Testis (tissue), 3 donors: ENCODE data around the gene BCL2L1. TPM values are rescaled to one million over a fixed set of nuclear protein-coding genes. Genes with fewer than 3 reads are reported as not detected.

Source experiments
- DNase-seq: peaks from one replicate; pipeline ENCODE4 v3.0.0-alpha.2; 2019
- H3K27ac ChIP-seq, 2 donors: fragments of 200-600 bp; sonication (generic); one replicate each; pipeline ENCODE4 v1.5.1; 2019
- H3K27me3 ChIP-seq: fragments of 200-600 bp; sonication (generic); one replicate; pipeline ENCODE4 v1.5.1; 2019
- H3K36me3 ChIP-seq: fragments of 200-600 bp; sonication (generic); one replicate; pipeline ENCODE4 v1.5.1; 2017; ENCODE audit warnings: low read depth; ENCODE audit errors: missing control alignments
- H3K4me1 ChIP-seq: fragments of 200-600 bp; sonication (generic); one replicate; pipeline ENCODE4 v1.5.1; 2019
- H3K4me3 ChIP-seq, 2 donors: fragments of 200-600 bp; sonication (generic); one replicate each; pipeline ENCODE4 v1.5.1; 2017 to 2019
- H3K9me3 ChIP-seq: fragments of 200-600 bp; sonication (generic); one replicate; pipeline ENCODE4 v1.5.1; 2017
- CTCF ChIP-seq, 3 experiments: fragments of 450-650 bp in 2 of 3; fragments of 200-600 bp in 1 of 3; sonication (generic) in 1 of 3; IDR thresholded peaks; one replicate each; pipeline ENCODE4 v1.5.1; 2016 to 2019; ENCODE audit warnings: antibody characterized with exemption in 3 of 3, mild to moderate bottlenecking in 2 of 3, moderate library complexity in 1 of 3
- POLR2A ChIP-seq: fragments of 450-650 bp; IDR thresholded peaks from one replicate; pipeline ENCODE4 v1.6.1; 2017; ENCODE audit warnings: antibody characterized with exemption, mild to moderate bottlenecking, moderate library complexity
- WGBS, 2 donors: methylation state at CpG; one replicate each; pipeline ENCODE4 v1.1.5; 2018; 5-methylcytosine and 5-hydroxymethylcytosine counted together
- intact Hi-C: fragments of 100-400 bp; cut with DNase I; formaldehyde crosslinking; loops from one replicate; pipeline ENCODE4 v1.15.1; 2023; ENCODE audit warnings: low total_unique reads
- polyA plus RNA-seq: library from polyadenylated mRNA; stranded (reverse); fragments of 350-450 nt; fragmentation: Illumina TruSeq; extraction: RNeasy Lipid Tissue Mini Kit (QIAGEN cat#74804); gene quantifications from one replicate; pipeline ENCODE4 v1.2.3, GENCODE V29; 2014; ENCODE audit warnings: low read depth, low replicate concordance; ENCODE audit not compliant: insufficient read depth
- total RNA-seq, 2 donors: library from RNA; depleted of rRNA; stranded (reverse); fragments of >200 nt; gene quantifications; one replicate each; pipeline ENCODE4 v1.2.3, GENCODE V29; 2016

The BCL2L1 gene
- total and polyA plus RNA-seq, 3 donors from 2014 or later: 83.0 to 122 (median 84.7) TPM

GRCh38 chr20:31681769-31682168, 40.9 kb downstream of the BCL2L1 start:
- WGBS, 2 donors: 82 to 85% methylated on average over 3 of the region's 3 CpGs
- Histone ChIP-seq H3K27ac (peak overlapping the region in 1 of 2 donors; percentile 87), H3K36me3 (no peaks in the 10 kb centered on the region), H3K9me3 (no peaks in the 10 kb centered on the region), H3K27me3 (no peaks in the 10 kb centered on the region), H3K4me1 (peaks cover 70% of the 10 kb centered on the region), H3K4me3 (no peak overlapping the region)
- no peak for TF ChIP-seq POLR2A
- TF ChIP-seq CTCF (IDR thresholded peaks at IDR 0.05): no peak
- DNase-seq: no peak
- intact Hi-C loops: no loop called here

DNA sequence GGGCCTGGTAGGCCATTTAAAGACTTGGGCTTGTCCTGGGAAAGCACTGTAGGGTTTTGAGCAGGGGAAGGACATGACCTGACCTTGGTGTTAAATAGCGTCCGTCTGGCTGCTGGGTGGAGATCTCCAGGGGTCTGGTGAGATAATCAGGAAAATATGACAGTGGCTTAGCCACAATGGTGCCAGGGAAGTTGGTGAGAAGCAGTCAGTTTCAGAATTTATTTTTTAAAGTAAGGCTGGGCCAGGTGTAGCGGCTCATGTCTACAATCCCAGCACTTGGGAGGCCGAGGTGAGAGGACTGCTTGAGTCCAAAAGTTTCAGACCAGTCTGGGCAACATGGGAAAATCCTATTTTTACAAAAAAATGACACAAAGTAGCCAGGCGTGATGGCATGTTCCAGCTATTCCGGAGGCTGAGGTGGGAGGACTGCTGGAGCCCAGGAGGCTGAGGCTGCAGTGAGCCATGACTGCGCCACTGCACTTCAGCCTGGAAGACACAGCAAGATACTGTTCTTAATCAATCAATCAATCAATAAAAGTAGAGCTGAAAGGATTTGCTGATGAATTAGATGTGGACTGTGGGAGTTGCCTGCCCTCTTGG, 41.4 kb downstream of the BCL2L1 start:
- TF ChIP-seq CTCF (IDR thresholded peaks at IDR 0.05) (no peak), POLR2A (no peak)
- H3K4me1 ChIP-seq: peaks cover 75% of the 10 kb centered on the region
- peak overlapping the region; percentile 21 to 87 for H3K27ac ChIP-seq
- H3K9me3 ChIP-seq: no peaks in the 10 kb centered on the region
- WGBS, 2 donors: 58 to 64% methylated on average over 7 of the region's 7 CpGs
- H3K27me3 ChIP-seq: no peaks in the 10 kb centered on the region
- DNase-seq: no peak
- intact Hi-C loops: no loop called here
- no peaks in the 10 kb centered on the region for H3K36me3 ChIP-seq
- no peak overlapping the region for H3K4me3 ChIP-seq

- 79 to 83% methylated on average over 7 of the region's 7 CpGs for WGBS, 2 donors
- Histone ChIP-seq H3K9me3 (no peaks in the 10 kb centered on the region), H3K4me3 (no peak overlapping the region), H3K27me3 (no peaks in the 10 kb centered on the region), H3K4me1 (peaks cover 78% of the 10 kb centered on the region), H3K36me3 (no peaks in the 10 kb centered on the region), H3K27ac (peak overlapping the region; percentile 68 to 87)
- TF ChIP-seq POLR2A (no peak), CTCF (IDR thresholded peaks at IDR 0.05) (no peak)
- no peak for DNase-seq
- intact Hi-C loops: no loop called here
Measured at GRCh38 chr20:31680286-31681127, 42.2 kb downstream of the BCL2L1 start.

DNA sequence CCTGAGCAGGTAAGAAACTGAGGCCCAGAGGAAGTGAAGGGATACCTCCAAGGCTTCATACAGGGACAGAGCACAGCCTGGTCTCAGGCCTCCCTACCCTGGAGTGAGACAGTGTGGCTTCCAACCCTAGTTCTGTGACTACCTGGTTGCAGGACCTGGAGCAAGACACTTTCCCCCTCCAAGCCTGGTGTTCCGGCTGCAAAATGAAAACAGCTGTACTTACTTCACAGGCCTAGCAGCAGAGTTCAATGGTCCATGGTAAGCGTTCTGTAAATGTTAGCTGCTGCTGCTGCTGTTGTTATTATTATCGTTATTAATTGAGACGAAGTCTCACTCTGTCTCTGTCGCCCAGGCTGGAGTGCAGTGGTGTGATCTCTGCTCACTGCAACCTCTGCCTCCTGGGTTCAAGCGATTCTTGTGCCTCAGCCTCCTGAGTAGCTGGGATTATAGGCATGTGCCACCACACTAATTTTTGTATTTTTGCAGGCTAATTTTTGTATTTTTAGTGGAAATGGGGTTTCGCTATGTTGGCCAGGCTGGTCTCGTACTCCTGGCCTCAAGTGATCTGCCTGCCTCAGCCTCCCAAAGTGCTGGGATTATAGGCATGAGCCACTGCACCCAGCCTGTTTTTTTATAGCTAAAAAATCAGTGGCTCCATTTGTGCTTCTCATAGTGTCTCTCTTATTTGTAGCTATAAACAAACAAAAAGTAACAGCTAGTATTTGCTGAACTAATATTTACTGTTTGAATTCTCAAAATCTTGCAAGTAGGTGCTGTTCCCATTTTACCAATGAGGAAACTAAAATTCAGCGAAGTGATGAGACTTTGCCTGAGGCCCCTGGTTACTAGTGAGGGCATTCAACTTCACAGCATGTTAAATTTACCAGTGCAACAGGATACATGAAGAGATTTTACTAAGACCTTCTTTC, 43.0 kb downstream of the BCL2L1 start:
- intact Hi-C loops: no loop called here

More for the DNA sequence above, 43.0 kb downstream of the BCL2L1 start:
- Histone ChIP-seq H3K36me3 (no peaks in the 10 kb centered on the region), H3K4me3 (no peak overlapping the region), H3K27ac (peak overlapping the region; percentile 68 to 87), H3K27me3 (no peaks in the 10 kb centered on the region), H3K4me1 (peaks cover 85% of the 10 kb centered on the region), H3K9me3 (no peaks in the 10 kb centered on the region)
- no peak for DNase-seq
- TF ChIP-seq CTCF (IDR thresholded peaks at IDR 0.05) (no peak), POLR2A (no peak)
- WGBS, 2 donors: 67 to 83% methylated on average over 8 to 9 of the region's 9 CpGs
